Epithelial cell of esophagus (primary cell): Measurements from ENCODE around the gene DTNBP1.

Source experiments
- DNase-seq: peaks from one replicate; pipeline ENCODE4 v3.0.0; 2010; ENCODE audit warnings: low read depth
- H3K4me3 ChIP-seq: 2 replicates; pipeline ENCODE4 v1.5.1; 2011; ENCODE audit warnings: mild to moderate bottlenecking, low read length, control low read depth
- CTCF ChIP-seq: IDR thresholded peaks from 2 replicates; pipeline ENCODE4 v1.5.1; 2011; ENCODE audit warnings: low read depth, mild to moderate bottlenecking, low read length, control low read depth, inconsistent platforms; ENCODE audit not compliant: insufficient read depth; ENCODE audit errors: missing control alignments

Gene DTNBP1

GRCh38 chr6:15678514-15678913 is 15.7 kb upstream of the DTNBP1 start:
- no peak for DNase-seq
- no peak for TF ChIP-seq CTCF
- no peak overlapping the region for H3K4me3 ChIP-seq

GRCh38 chr6:15677822-15678221 is 15.0 kb upstream of the DTNBP1 start:
- no peak overlapping the region for H3K4me3 ChIP-seq
- TF ChIP-seq CTCF, result no peak
- DNase-seq, result no peak

GRCh38 chr6:15675536-15676220 is 12.8 kb upstream of the DTNBP1 start:
- no peak for DNase-seq
- H3K4me3 ChIP-seq, result no peak overlapping the region
- no peak for TF ChIP-seq CTCF

- no peak for TF ChIP-seq CTCF
- no peak overlapping the region for H3K4me3 ChIP-seq
- DNase-seq, result no peak
Measured at GRCh38 chr6:15674690-15675386, 12.0 kb upstream of the DTNBP1 start.

GRCh38 chr6:15673666-15674065 is 10.8 kb upstream of the DTNBP1 start:
- DNase-seq, result no peak
- H3K4me3 ChIP-seq, result no peak overlapping the region

GRCh38 chr6:15672818-15673217 is 10.0 kb upstream of the DTNBP1 start:
- TF ChIP-seq CTCF, result no peak
- no peak for DNase-seq
- no peak overlapping the region for H3K4me3 ChIP-seq

More at GRCh38 chr6:15673666-15674065, 10.8 kb upstream of the DTNBP1 start:
- no peak for TF ChIP-seq CTCF
